HG03442 (cell line): Measurements from ENCODE around the gene HOXB5.

ENCODE experiments used
- ATAC-seq: cut with Tn5 transposase; IDR thresholded peaks from one replicate; pipeline ENCODE4 v1.9.1; 2021; ENCODE audit warnings: mild to moderate bottlenecking, moderate library complexity; ENCODE audit not compliant: unreplicated experiment

HOXB5 gene

GRCh38 chr17:48617471-48618255 lies 24.1 kb upstream of the HOXB5 start:
- no peak for ATAC-seq

DNA sequence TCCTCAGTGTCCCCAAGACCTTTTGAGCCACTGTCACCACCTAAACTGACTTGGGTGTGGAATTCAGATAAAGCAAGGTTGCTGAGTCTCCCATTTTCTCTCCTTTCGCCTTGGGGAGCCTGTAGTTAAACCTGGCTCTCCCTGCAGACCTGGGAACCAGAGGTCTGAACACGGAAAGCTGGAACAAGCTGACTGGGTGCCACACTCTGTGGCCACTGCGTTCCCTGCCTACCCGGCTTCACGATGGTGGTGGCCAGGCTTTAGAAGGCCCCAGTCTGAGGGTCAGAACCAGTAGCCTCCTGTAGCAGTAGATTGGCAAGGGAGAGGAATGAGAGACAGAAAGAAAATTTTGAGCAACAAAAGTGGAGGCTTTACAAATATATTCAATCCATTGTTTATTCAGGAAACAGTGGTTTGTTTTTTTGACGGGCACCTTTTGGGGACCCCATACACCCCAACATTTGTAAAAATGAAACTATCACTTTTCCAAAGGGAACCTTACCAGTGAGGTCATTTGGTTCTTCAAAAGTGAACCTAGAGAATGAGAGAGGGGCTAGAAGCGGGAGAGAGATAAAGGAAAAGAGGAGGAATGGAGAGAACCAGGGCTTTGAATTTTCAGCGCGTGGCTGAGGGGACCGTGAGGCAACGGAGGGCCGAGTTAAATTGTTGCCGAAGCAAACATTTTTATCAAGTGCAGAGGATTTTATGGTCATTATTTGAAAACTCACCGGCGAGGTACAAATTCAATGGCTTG lies 23.3 kb upstream of the HOXB5 start:
- no peak for ATAC-seq

GRCh38 chr17:48615963-48616716 lies 22.6 kb upstream of the HOXB5 start:
- ATAC-seq = no peak

- ATAC-seq = no peak
These were observed 21.7 kb upstream of the HOXB5 start, which contains the start of gene HOXB8 for GRCh38 chr17:48615047-48615962. Gene HOXB8, minus strand, starts transcription at chr17:48615292. Its CDS starts 588 bp downstream, at chr17:48614704.

DNA sequence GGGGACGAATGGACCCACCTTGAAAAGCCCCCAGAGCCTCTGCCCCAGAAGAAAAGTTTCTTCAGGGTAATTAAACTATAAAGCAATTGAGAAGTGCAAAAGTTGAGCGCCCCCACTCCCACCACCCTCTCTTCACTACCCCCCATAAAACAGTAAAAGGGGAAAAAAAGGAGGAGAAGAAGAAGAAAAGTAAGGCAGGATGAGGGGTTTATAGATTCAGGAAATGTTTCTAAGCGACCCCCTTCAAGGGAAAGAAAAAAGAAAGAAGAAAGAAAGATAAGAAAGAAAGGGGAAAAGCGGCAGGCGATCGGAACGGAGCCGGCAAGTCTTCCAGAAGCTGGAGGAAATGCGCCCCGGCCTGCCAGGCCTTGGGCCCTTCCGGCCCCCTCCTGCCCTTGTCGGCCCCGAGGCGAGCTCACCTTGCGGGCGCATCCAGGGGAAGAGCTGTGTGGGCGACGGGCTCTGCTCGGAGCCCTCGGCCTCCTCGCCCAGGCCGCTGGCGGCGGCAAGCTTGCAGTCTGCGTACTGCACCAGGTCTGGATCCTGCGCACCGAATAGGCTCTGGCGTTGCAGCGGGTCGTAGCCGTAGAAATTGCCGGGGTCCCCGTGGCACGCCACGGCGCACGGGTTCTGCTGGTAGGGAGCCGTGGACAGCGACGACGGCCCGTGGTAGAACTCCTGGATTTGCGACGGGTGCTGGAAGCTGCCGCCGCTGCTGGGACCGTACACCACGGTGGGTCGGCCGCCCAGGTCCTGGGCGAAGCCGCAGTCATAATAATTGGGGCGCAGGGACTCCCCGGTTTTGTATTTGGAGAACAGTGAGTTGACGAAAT lies 20.5 kb upstream of the HOXB5 start:
- no peak for ATAC-seq

DNA sequence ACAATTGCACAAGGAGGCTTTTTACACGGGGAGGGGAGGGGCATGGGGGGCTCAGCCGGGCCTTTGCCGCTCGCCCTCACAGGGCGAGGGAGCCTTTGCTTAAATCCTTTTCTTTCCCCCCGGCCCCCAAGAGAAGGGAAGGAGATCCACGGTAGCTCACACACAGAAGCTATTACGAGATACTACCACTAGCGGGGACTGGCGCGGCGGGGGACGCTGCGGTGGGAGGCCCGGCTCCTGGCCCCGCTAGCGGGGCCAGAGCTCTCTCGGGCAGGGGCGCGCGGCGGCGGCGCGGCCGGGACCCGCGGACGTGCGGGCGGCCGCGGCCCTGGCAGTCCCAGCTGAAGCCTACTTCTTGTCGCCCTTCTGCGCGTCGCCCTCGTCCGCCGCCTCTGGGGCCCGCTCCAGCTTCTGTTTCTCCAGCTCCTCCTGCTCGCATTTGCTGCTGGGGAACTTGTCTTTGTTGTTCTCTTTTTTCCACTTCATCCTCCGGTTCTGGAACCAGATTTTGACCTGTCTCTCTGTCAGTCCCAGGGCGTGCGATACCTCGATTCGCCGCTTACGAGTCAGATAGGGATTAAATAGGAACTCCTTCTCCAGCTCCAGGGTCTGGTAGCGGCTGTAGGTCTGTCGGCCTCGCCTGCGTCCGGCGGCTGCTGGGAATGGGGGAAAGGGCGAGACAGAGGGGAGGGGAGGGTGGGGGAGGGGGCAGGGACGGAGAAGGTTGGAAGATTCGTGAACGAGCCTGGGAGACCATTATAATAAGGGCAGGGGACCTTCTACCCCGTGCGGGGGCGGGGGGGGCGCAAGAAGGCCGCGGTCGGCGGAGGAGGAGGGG lies 19.5 kb upstream of the HOXB5 start:
- no peak for ATAC-seq

- ATAC-seq = no peak
These were observed 18.9 kb upstream of the HOXB5 start for GRCh38 chr17:48612456-48612853.

GRCh38 chr17:48611681-48612455 lies 18.3 kb upstream of the HOXB5 start:
- no peak for ATAC-seq

GRCh38 chr17:48611213-48611612 lies 17.6 kb upstream of the HOXB5 start:
- no peak for ATAC-seq

DNA sequence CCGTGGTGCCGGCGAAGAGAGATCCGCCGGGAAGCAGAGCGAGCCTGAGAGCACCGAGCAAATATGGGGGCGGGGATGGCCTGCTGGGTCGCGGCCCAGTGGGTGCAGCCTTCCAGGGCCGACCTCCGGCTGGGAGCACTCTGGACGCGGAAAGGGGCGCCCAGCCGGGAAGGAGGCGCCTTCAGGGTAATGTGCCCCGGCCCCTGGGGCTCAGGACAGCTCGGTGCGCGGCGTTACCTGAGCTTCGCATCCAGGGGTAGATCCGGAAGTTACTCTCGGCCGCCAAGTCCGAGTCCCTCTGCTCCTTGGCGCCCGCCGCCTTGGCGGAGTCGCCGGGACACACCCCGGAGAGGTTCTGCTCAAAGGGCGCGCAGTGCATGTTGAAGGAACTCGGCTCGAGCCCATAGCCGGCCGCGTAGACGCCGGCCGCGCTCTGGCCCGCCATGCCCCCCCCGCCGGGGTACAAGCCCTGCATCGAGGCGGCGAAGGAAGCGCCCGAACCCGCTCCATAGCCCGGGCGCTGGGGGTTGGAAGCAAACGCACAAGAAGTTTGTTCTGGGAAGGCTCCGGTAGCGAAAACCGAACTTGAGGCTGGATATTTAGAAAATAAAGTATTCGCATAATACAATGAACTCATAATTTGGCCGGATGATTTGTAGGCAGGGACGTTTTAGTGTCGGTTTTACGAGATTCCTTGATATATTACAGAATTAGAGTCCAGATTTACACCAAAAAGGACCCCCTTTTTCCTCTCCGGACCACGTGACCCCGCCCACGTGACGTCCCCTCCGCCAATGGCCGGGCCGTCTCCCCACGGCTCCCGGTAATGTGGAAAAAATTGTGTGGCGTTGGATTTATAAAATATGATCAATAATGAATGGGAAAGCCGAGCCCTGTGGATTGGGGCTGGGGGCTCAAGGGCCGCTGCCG lies 17.0 kb upstream of the HOXB5 start, which contains the start of gene HOXB7:
TSS of gene HOXB7 (minus strand) at position 736 of the 930 bp plus-strand sequence. CDS start at position 637, 99 bp downstream.
- no peak for ATAC-seq

GRCh38 chr17:48609759-48610281 lies 16.2 kb upstream of the HOXB5 start:
- no peak for ATAC-seq

DNA sequence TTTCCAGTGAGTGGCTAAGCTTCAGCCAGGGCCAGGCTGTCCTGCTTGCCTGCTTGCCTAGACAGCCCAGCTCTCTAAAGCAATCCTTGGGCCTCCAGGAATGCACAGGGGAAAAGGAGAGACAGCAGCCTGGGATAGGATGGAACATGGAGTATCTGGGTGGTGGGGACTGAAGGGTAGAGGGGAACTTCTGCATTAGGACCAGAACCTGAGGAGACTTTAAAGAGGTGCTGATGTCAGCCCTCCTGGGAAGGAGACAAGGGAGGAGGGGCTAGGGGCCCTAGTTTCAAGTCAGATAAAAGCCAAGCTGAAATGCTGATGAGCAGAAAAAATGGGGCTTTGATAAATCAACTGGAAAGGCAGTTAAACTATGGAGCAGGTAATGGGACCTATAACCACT lies 15.5 kb upstream of the HOXB5 start:
- ATAC-seq = no peak

DNA sequence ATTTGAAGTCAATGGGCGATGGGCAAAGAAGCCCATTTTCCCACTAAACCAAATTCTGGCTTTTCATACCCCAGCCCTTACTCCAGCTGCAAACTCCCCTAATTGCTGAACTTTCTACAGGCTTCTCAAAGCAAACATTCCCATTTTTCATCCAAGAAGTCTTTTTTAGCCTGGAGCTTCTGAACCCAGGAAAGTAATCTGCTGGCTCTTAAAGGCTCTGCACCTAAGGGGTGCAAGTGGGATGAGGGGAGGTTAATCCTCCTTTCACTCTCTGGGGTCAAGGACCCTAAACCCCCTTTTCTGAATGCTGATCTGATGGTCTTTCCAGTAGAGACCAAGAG lies 14.9 kb upstream of the HOXB5 start:
- no peak for ATAC-seq

DNA sequence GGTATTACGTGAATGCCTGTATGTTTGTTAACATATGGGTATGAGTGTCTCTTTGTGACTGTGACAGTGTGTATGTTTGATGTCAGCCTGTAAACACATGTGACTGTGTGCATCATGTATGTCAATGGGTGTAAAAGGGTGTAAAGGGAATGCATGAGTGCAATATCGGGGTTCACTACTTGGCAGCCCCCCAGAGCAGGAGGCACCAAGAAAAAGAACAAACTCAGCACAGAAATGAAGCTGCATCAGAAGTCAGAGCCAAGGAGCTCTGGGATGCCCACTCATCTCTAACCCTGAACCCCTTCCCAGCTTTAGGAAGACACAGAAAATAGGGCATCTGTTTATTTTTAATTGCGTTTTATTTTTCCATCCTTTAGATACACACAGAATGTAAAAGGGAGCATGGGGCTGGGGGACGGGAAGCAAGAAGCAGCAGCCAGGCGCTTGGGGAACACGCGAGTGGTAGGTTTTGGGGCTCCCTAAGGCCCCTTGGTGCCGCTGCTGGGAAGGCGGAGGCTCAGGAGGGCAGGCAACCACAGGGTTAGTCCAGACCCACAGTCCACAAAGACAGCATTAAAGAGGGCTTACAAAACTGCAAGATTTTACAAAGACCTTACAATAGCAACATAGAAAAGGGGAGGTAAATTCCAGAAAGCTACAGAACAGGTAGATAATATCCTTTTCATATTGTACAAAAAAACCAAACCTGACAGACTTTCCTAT lies 13.5 kb upstream of the HOXB5 start:
- no peak for ATAC-seq

DNA sequence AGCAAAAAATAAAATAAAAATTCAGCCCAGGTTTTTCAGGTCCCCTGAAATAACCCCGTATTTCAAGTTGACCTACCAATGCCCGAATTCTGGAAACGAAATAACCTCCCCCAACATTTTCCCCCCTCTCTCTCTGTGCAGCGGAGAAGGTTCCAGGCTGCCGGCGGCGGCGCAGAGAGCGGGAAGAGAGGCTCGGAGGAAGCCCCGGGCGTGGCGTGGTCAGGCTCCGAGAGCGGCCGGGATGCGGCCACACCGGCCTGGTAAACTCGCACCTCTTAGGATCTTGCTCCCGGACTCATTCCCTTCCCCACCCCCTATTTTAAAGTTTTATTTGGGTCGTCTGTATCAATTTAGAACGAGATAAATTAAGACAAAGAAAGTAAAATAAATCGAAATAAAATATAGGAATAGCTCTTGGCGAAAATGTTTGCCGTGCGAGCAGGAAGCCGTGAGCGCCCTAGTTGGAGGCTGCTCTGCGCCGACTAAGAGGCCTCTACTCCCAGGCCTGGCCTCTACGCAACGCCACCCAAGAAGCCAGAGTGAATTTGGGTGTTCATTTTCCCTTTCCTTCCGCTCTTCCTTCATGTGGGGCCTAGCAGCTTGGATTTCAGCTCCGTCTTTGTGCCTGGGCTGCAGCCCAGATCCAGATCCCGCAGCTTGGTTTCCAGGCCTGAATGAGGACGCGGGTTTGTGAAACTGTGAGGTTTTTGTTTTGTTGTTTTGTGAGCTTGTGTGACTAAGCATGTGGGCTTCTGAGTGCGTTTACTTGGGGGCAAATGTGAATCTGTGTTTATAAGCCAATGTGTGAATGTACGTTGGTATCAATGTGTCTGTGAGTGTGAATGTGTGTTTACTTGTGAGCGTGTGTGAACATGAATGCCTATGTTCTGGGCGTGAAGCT lies 12.7 kb upstream of the HOXB5 start:
- no peak for ATAC-seq
